Endothelial cell (in vitro differentiated cells): ENCODE measurements around the gene PARG. TPM values are rescaled to one million over a fixed set of nuclear protein-coding genes. Genes with fewer than 3 reads are reported as not detected.
A peak's percentile ranks its signal among the peaks of the same experiment; 100 is the strongest.

Experiments
- DNase-seq: peaks from one replicate; pipeline ENCODE4 v3.0.0; 2021; ENCODE audit warnings: low spot score
- H3K27ac Mint-ChIP-seq: one replicate; pipeline ENCODE4 v1.8.0; 2021; ENCODE audit warnings: mixed read lengths, inconsistent platforms; ENCODE audit not compliant: unreplicated experiment
- H3K27me3 Mint-ChIP-seq: one replicate; pipeline ENCODE4 v1.8.0; 2021; ENCODE audit warnings: mild to moderate bottlenecking, moderate library complexity, mixed read lengths, inconsistent platforms; ENCODE audit not compliant: unreplicated experiment
- H3K36me3 Mint-ChIP-seq: one replicate; pipeline ENCODE4 v1.8.0; 2021; ENCODE audit warnings: mild to moderate bottlenecking, low read depth, mixed read lengths, inconsistent platforms; ENCODE audit not compliant: unreplicated experiment
- H3K4me1 Mint-ChIP-seq: one replicate; pipeline ENCODE4 v1.8.0; 2021; ENCODE audit warnings: mild to moderate bottlenecking, mixed read lengths, inconsistent platforms; ENCODE audit not compliant: unreplicated experiment
- H3K4me3 Mint-ChIP-seq: one replicate; pipeline ENCODE4 v1.8.0; 2021; ENCODE audit warnings: mild to moderate bottlenecking, mixed read lengths, inconsistent platforms; ENCODE audit not compliant: unreplicated experiment
- H3K9me3 Mint-ChIP-seq: one replicate; pipeline ENCODE4 v1.8.0; 2021; ENCODE audit warnings: mixed read lengths, inconsistent platforms; ENCODE audit not compliant: unreplicated experiment
- total RNA-seq: library from RNA; stranded (reverse); fragmentation: NEBNext Ultra II Directional; extraction: Animal tissue kit (Norgen Biotek cat#: 25700); gene quantifications from one replicate; pipeline ENCODE4 v1.2.1, GENCODE V29; 2021; ENCODE audit not compliant: unreplicated experiment
- TF ChIP-seq, protein P1 (sequence below): fragments of 200-600 bp; sonication (generic); IDR thresholded peaks from one replicate; pipeline ENCODE4 v1.5.0; 2021; ENCODE audit warnings: antibody characterized with exemption; ENCODE audit not compliant: unreplicated experiment

PARG gene
- total RNA-seq, 1 donor from 2014 or later, result 40.5 TPM

DNA sequence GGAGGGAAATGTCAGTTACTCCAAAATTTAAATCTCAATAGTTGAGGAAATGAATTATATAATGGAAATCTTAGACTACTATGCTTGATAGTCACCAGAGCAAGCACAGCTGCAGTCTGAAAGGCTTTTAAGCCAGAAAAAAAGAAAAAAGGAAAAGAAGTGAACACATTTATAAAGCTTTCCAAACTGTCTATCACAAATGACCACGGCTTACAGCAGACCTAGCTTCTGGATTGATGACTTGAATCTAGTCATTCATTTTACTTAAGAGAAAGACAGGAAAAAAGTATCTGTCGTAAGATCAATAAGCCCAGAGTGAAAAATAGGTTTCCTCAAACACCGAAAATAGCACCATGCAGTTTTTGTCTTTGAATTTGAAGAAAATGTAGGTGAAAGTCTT lies 111.8 kb downstream of the PARG start:
- TF ChIP-seq, protein P1, sequence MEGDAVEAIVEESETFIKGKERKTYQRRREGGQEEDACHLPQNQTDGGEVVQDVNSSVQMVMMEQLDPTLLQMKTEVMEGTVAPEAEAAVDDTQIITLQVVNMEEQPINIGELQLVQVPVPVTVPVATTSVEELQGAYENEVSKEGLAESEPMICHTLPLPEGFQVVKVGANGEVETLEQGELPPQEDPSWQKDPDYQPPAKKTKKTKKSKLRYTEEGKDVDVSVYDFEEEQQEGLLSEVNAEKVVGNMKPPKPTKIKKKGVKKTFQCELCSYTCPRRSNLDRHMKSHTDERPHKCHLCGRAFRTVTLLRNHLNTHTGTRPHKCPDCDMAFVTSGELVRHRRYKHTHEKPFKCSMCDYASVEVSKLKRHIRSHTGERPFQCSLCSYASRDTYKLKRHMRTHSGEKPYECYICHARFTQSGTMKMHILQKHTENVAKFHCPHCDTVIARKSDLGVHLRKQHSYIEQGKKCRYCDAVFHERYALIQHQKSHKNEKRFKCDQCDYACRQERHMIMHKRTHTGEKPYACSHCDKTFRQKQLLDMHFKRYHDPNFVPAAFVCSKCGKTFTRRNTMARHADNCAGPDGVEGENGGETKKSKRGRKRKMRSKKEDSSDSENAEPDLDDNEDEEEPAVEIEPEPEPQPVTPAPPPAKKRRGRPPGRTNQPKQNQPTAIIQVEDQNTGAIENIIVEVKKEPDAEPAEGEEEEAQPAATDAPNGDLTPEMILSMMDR, result no peak
- Mint-ChIP-seq H3K36me3 (peaks cover 3% of the 10 kb centered on the region), H3K4me1 (peaks cover 34% of the 10 kb centered on the region), H3K27me3 (no peaks in the 10 kb centered on the region), H3K4me3 (no peak overlapping the region), H3K27ac (peak overlapping the region; percentile 85), H3K9me3 (no peaks in the 10 kb centered on the region)
- DNase-seq, result no peak

DNA sequence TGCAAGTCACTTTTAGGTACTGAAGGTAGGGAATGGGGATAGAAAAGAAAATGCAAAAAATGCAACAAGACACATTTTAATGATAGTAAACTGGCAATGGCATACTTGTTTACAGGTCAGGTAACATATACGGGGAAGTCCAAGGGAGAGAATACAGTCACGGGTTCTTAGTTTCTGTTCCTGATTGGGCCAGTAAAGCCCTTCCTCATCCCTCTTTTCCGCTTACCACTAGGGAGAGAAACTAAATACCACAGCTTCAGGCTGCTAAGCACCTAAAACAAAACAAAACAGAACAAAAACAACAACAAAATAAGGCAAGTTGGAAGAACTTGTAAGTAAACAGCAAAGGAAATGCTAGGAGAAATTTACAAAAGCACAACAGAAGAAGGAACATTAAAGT lies 114.5 kb downstream of the PARG start:
- peaks cover 23% of the 10 kb centered on the region for H3K4me1 Mint-ChIP-seq
- no peaks in the 10 kb centered on the region for H3K27me3 Mint-ChIP-seq
- H3K4me3 Mint-ChIP-seq, result no peak overlapping the region
- peaks cover 2% of the 10 kb centered on the region for H3K36me3 Mint-ChIP-seq
- no peak for DNase-seq
- no peaks in the 10 kb centered on the region for H3K9me3 Mint-ChIP-seq
- peak overlapping the region; percentile 74 for H3K27ac Mint-ChIP-seq
- TF ChIP-seq, protein P1, result no peak

DNA sequence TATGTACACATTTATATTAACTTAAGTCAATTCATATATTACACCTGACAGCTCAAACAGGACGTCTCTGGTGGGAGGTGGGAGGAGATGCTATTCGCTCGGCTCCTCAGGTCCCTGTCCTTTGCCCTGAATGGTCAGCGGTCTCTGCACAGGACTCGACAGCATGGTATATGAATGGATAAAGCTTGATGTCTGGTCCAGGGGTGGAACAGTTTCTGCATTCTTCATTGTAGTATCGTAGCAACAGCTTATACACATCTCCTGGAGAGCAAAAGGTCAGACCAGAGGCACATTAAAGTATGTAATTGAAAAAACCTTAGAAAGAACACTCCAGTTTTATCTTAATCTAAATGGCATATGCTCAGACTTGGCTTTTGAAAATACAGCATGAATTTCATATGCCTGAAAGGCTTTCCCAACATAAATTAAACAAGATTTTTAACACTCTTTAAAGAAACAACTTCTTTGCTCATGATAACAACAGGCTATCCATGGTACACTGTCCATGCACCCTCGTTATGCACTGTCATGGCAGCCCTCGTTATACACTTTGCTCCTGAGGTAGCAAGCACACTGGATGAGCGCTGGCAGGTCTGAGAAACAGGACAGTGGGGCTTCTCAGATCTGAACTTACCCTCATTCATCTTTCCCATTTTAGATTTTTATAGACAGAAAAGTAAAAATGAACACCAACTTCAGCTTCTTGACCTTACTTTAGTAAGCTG lies 122.4 kb downstream of the PARG start:
- H3K27me3 Mint-ChIP-seq, result no peaks in the 10 kb centered on the region
- H3K27ac Mint-ChIP-seq, result no peak overlapping the region
- no peak for DNase-seq
- no peaks in the 10 kb centered on the region for H3K9me3 Mint-ChIP-seq
- H3K4me1 Mint-ChIP-seq, result peaks cover 29% of the 10 kb centered on the region
- H3K36me3 Mint-ChIP-seq, result peaks cover 19% of the 10 kb centered on the region
- TF ChIP-seq, protein P1, result no peak
- no peak overlapping the region for H3K4me3 Mint-ChIP-seq

DNA sequence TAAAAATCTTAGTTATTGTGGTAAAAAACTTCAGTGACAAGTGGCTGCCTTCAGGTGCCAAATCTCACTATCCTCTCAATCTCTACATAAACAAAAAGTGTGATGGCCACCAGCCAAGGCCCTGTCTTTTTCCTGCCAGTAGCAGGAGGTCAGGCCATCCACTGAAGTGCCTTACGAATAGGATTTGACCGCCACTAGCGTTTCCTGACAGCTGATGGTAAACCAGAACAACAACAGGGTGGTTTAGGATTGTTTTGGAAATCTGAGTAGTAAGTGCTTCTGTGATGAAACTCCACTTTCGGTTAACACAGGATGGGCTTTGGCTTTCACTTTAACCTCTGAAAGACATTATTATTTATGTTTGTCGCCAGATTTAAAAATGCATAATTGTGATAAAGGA lies 124.0 kb downstream of the PARG start:
- peaks cover 38% of the 10 kb centered on the region for H3K4me1 Mint-ChIP-seq
- no peak for DNase-seq
- TF ChIP-seq, protein P1, result no peak
- H3K36me3 Mint-ChIP-seq, result peaks cover 19% of the 10 kb centered on the region
- no peaks in the 10 kb centered on the region for H3K27me3 Mint-ChIP-seq
- no peak overlapping the region for H3K4me3 Mint-ChIP-seq
- H3K27ac Mint-ChIP-seq, result no peak overlapping the region
- no peaks in the 10 kb centered on the region for H3K9me3 Mint-ChIP-seq

DNA sequence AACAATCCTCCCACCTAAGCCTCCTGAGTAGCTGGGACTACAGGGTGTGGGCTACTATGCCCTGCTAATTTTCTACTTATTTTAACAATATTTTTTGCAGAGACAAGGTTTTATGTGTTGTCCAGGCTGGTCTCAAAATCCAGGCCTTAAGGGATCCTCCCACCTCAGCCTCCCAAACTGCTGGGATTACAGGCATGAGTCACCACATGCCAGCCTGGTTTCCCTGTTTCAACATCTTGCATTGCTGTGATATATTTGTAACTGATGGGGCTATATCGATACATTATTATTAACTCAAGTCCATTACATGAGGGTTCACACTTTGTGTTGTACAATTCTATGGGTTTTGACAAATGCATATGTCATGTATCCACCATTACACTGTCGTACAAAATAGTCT lies 137.8 kb downstream of the PARG start:
- no peaks in the 10 kb centered on the region for H3K36me3 Mint-ChIP-seq
- TF ChIP-seq, protein P1, result no peak
- no peaks in the 10 kb centered on the region for H3K27me3 Mint-ChIP-seq
- H3K4me3 Mint-ChIP-seq, result no peak overlapping the region
- H3K4me1 Mint-ChIP-seq, result peaks cover 5% of the 10 kb centered on the region
- H3K27ac Mint-ChIP-seq, result no peak overlapping the region
- no peak for DNase-seq
- H3K9me3 Mint-ChIP-seq, result peaks cover 7% of the 10 kb centered on the region
